Caco-2 (cell line): Measurements from ENCODE around the gene ZNF521. TPM values are rescaled to one million over a fixed set of nuclear protein-coding genes. Genes with fewer than 3 reads are reported as not detected.

Experiments used
- BruUV-seq: library from RNA; stranded (reverse); fragments of 400-500 nt; replicated peaks from 2 replicates; lab custom pipeline; 2021; lab: Mats Ljungman, UMichigan
- CTCF ChIA-PET: fragments of 300-600 bp; sonication (Branson Sonifier 250); formaldehyde crosslinking; loops from one replicate; lab custom pipeline; 2022; ENCODE audit warnings: antibody characterized with exemption; lab: Charles Lee
- POLR2A ChIA-PET: fragments of 300-600 bp; sonication (Branson Sonifier 250); formaldehyde crosslinking; loops from one replicate; lab custom pipeline; 2022; ENCODE audit warnings: antibody characterized with exemption; lab: Charles Lee
- DNase-seq, 2 experiments: peaks; one replicate each; pipeline versions ENCODE4 v3.0.0 to v3.0.0-alpha.2; 2020 to 2022
- H3K27me3 ChIP-seq: replicated peaks from 2 replicates; pipeline ENCODE4 v1.6.0; 2011; ENCODE audit warnings: low read length; ENCODE audit not compliant: control insufficient read depth, insufficient read depth
- H3K36me3 ChIP-seq: 2 replicates; pipeline ENCODE4 v1.5.1; 2011; ENCODE audit warnings: low read length; ENCODE audit not compliant: control insufficient read depth, insufficient read depth
- H3K4me1 ChIP-seq: fragments of 250-450 bp; sonication (Bioruptor Pico); 2 replicates; pipeline ENCODE4 v1.5.1; 2020; ENCODE audit warnings: mild to moderate bottlenecking
- H3K4me3 ChIP-seq: 2 replicates; pipeline ENCODE4 v1.5.1; 2011; ENCODE audit warnings: low read depth, mild to moderate bottlenecking, control low read depth, low read length
- H3K9me3 ChIP-seq: fragments of 250-450 bp; sonication (Bioruptor Pico); 2 replicates; pipeline ENCODE4 v1.5.1; 2020; ENCODE audit warnings: mild to moderate bottlenecking, moderate library complexity
- H3K27ac Mint-ChIP-seq: one replicate; pipeline ENCODE4 v1.8.0; 2022; ENCODE audit warnings: mixed read lengths; ENCODE audit not compliant: unreplicated experiment
- H3K27me3 Mint-ChIP-seq: one replicate; pipeline ENCODE4 v1.8.0; 2022; ENCODE audit warnings: mixed read lengths; ENCODE audit not compliant: insufficient read depth, unreplicated experiment
- H3K36me3 Mint-ChIP-seq: one replicate; pipeline ENCODE4 v1.8.0; 2022; ENCODE audit warnings: mild to moderate bottlenecking, mixed read lengths; ENCODE audit not compliant: insufficient read depth, unreplicated experiment
- H3K4me1 Mint-ChIP-seq: one replicate; pipeline ENCODE4 v1.8.0; 2022; ENCODE audit warnings: low read depth, mixed read lengths; ENCODE audit not compliant: unreplicated experiment
- H3K4me3 Mint-ChIP-seq: one replicate; pipeline ENCODE4 v1.8.0; 2022; ENCODE audit warnings: mild to moderate bottlenecking, moderate library complexity, mixed read lengths; ENCODE audit not compliant: unreplicated experiment
- H3K9me3 Mint-ChIP-seq: one replicate; pipeline ENCODE4 v1.8.0; 2022; ENCODE audit warnings: mixed read lengths; ENCODE audit not compliant: unreplicated experiment
- intact Hi-C: fragments of 100-400 bp; cut with micrococcal nuclease; formaldehyde crosslinking; loops from one replicate; pipeline ENCODE4 v1.10.0; 2022; ENCODE audit not compliant: unreplicated experiment
- total RNA-seq: library from RNA; stranded (reverse); gene quantifications from 2 replicates; pipeline ENCODE4 v1.2.3, GENCODE V29; 2022
- TF ChIP-seq, protein P1 (sequence below), 2 experiments: fragments of 200-600 bp in 1 of 2; IDR thresholded peaks; 1 replicate in 1 of 2; 2 replicates in 1 of 2; pipeline versions ENCODE4 v1.5.1 to v1.8.0; 2011 to 2022; ENCODE audit warnings: antibody characterized with exemption in 1 of 2, control low read depth in 1 of 2, inconsistent platforms in 1 of 2, low read depth in 1 of 2, low read length in 1 of 2, mild to moderate bottlenecking in 1 of 2, moderate library complexity in 1 of 2; ENCODE audit not compliant: insufficient read depth in 1 of 2, severe bottlenecking in 1 of 2, unreplicated experiment in 1 of 2

The ZNF521 gene
- total RNA-seq, 1 experiment from 2014 or later = not detected

DNA sequence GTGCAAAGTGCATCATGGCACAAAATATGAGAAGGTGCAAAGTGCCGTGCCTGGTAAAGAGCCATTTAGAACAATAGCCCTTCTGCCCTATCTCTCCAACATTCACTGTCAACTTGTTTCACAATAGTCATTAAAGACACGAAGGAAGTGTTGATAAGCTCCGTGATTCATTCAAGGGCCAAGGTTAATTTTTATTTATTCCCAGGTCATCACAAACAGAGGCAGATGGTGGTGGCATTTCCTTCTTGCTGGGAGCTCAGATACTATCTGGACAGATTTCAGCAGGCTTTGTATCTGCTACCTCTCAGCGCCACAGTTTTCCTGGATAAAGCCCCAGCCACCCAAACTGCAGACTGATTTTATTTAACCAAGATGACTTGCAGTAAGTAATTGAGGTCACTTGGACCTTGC lies 309.3 kb downstream of the ZNF521 start:
- peaks cover 8% of the 10 kb centered on the region for H3K4me1 Mint-ChIP-seq
- peaks cover 8% of the 10 kb centered on the region for H3K27me3 Mint-ChIP-seq
- H3K4me3 Mint-ChIP-seq = peak overlapping the region; percentile 27
- ChIA-PET CTCF (no interaction called here), POLR2A (no interaction called here)
- no peak overlapping the region for H3K27ac Mint-ChIP-seq
- no peaks in the 10 kb centered on the region for H3K4me1 ChIP-seq
- BruUV-seq = no TSS peak
- no peaks in the 10 kb centered on the region for H3K27me3 ChIP-seq
- no peak overlapping the region for H3K4me3 ChIP-seq
- DNase-seq = no peak
- peaks cover 7% of the 10 kb centered on the region for H3K36me3 Mint-ChIP-seq
- no peaks in the 10 kb centered on the region for H3K36me3 ChIP-seq
- H3K9me3 Mint-ChIP-seq = no peaks in the 10 kb centered on the region
- TF ChIP-seq, protein P1, sequence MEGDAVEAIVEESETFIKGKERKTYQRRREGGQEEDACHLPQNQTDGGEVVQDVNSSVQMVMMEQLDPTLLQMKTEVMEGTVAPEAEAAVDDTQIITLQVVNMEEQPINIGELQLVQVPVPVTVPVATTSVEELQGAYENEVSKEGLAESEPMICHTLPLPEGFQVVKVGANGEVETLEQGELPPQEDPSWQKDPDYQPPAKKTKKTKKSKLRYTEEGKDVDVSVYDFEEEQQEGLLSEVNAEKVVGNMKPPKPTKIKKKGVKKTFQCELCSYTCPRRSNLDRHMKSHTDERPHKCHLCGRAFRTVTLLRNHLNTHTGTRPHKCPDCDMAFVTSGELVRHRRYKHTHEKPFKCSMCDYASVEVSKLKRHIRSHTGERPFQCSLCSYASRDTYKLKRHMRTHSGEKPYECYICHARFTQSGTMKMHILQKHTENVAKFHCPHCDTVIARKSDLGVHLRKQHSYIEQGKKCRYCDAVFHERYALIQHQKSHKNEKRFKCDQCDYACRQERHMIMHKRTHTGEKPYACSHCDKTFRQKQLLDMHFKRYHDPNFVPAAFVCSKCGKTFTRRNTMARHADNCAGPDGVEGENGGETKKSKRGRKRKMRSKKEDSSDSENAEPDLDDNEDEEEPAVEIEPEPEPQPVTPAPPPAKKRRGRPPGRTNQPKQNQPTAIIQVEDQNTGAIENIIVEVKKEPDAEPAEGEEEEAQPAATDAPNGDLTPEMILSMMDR (IDR thresholded peaks at IDR 0.05; ENCODE audit: insufficient read depth in 1 of 2, low read depth in 1 of 2, low read length in 1 of 2, severe bottlenecking in 1 of 2, unreplicated experiment in 1 of 2) = no peak
- no peaks in the 10 kb centered on the region for H3K9me3 ChIP-seq
- intact Hi-C loops = no loop called here

DNA sequence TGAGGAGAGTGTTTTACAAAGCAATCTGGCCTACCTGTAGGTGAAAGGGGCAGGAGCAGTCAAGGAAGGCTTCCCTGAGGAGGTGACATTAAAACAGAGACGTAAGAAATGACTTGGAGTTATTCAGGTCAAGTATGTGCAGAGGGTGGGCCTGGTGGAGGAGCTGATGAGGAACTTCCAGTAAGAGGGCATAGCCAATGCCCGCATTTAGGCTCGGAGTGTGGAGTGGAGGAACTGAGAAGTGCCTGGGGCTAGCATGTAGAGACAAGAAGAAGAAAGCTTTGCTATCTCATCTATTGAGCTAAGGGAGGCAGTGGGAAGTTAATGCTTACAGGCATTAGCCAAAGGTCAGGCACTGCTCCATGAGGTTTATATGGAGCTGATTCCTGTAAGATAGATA lies 312.2 kb downstream of the ZNF521 start:
- H3K27me3 Mint-ChIP-seq = peaks cover 12% of the 10 kb centered on the region
- H3K36me3 Mint-ChIP-seq = peaks cover 7% of the 10 kb centered on the region
- ChIA-PET CTCF (no interaction called here), POLR2A (no interaction called here)
- H3K4me3 Mint-ChIP-seq = no peak overlapping the region
- Histone ChIP-seq H3K4me1 (no peaks in the 10 kb centered on the region), H3K36me3 (no peaks in the 10 kb centered on the region), H3K4me3 (no peak overlapping the region), H3K9me3 (no peaks in the 10 kb centered on the region), H3K27me3 (no peaks in the 10 kb centered on the region)
- DNase-seq = no peak
- H3K9me3 Mint-ChIP-seq = no peaks in the 10 kb centered on the region
- intact Hi-C loops = no loop called here
- TF ChIP-seq, protein P1 (IDR thresholded peaks at IDR 0.05; ENCODE audit: insufficient read depth in 1 of 2, low read depth in 1 of 2, low read length in 1 of 2, severe bottlenecking in 1 of 2, unreplicated experiment in 1 of 2) = no peak
- H3K4me1 Mint-ChIP-seq = peaks cover 6% of the 10 kb centered on the region
- no TSS peak for BruUV-seq
- H3K27ac Mint-ChIP-seq = no peak overlapping the region

DNA sequence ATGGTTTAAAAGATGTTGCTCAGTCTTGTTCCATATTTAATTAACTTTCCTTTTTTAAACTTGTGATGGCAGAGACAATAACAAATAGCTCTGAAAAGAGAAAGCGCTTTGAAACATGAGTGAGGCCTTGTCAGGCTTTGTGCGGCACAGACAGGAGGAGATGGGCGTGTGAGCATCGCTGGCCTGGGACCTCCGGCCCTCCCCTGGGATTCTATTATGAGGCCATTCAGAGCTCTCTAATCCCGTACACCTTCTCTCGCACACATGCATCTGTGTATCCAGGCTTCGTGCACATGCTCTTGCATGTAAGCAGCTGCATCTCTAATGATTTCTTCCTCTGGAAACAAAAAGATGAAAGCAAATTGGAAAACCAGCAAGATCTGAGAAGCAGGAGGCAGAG lies 313.7 kb downstream of the ZNF521 start:
- no peak for DNase-seq
- intact Hi-C loops = no loop called here
- Histone ChIP-seq H3K9me3 (no peaks in the 10 kb centered on the region), H3K36me3 (no peaks in the 10 kb centered on the region), H3K4me1 (no peaks in the 10 kb centered on the region), H3K4me3 (no peak overlapping the region), H3K27me3 (no peaks in the 10 kb centered on the region)
- CTCF ChIA-PET = no interaction called here
- Mint-ChIP-seq H3K4me1 (peaks cover 6% of the 10 kb centered on the region), H3K4me3 (no peak overlapping the region), H3K9me3 (peaks cover 2% of the 10 kb centered on the region), H3K36me3 (peaks cover 7% of the 10 kb centered on the region), H3K27ac (no peak overlapping the region), H3K27me3 (peaks cover 7% of the 10 kb centered on the region)
- POLR2A ChIA-PET = no interaction called here
- no TSS peak for BruUV-seq
- TF ChIP-seq, protein P1 (IDR thresholded peaks at IDR 0.05; ENCODE audit: insufficient read depth in 1 of 2, low read depth in 1 of 2, low read length in 1 of 2, severe bottlenecking in 1 of 2, unreplicated experiment in 1 of 2) = no peak
